ENCODE results near the gene SERPINA4.
"Not testable (repeated sequence)": the region's sequence is repeated elsewhere in the genome, so short reads cannot be mapped to it uniquely, and the experiment has no call there.

SERPINA4 gene

GRCh38 chr14:94564381-94564780 is 3.1 kb downstream of the SERPINA4 start:
- no peak for DNase-seq

- no peak for DNase-seq
Observed at GRCh38 chr14:94568186-94568585, 6.9 kb downstream of the SERPINA4 start.

- DNase-seq: no peak
Observed at GRCh38 chr14:94569381-94570001, 8.2 kb downstream of the SERPINA4 start.

GRCh38 chr14:94570002-94570400 is 8.8 kb downstream of the SERPINA4 start:
- no peak for DNase-seq

- no peak for DNase-seq
Observed at GRCh38 chr14:94570440-94570839, 9.2 kb downstream of the SERPINA4 start.

- peak in 6 of 51 donors; percentile 15 to 52 (median 22) for DNase-seq
Observed at GRCh38 chr14:94571395-94571794, 10.2 kb downstream of the SERPINA4 start.

- peak in 8 of 51 donors; percentile 7 to 62 (median 48) for DNase-seq
Observed at GRCh38 chr14:94571950-94572349, 10.7 kb downstream of the SERPINA4 start.

- no peak for DNase-seq
Observed at GRCh38 chr14:94572637-94573303, 11.5 kb downstream of the SERPINA4 start.

- DNase-seq: no peak
Observed at GRCh38 chr14:94573475-94574277, 12.4 kb downstream of the SERPINA4 start.

GRCh38 chr14:94574336-94574735 is 13.1 kb downstream of the SERPINA4 start:
- DNase-seq: no peak

GRCh38 chr14:94575730-94576585 is 14.7 kb downstream of the SERPINA4 start:
- no peak for DNase-seq

- DNase-seq: not testable (repeated sequence)
Observed at GRCh38 chr14:94577472-94577871, 16.2 kb downstream of the SERPINA4 start.

GRCh38 chr14:94578712-94579111 is 17.5 kb downstream of the SERPINA4 start:
- DNase-seq: no peak

GRCh38 chr14:94581127-94581999 is 20.1 kb downstream of the SERPINA4 start, which contains the start of gene SERPINA5:
Gene SERPINA5 (plus strand): TSS chr14:94581426. CDS start chr14:94587363, 5,937 bp downstream.
- peak in 1 of 51 donors; percentile 12 for DNase-seq

- DNase-seq: no peak
Observed at GRCh38 chr14:94582199-94582750, 21.0 kb downstream of the SERPINA4 start.

- no peak for DNase-seq
Observed at GRCh38 chr14:94582851-94583250, 21.6 kb downstream of the SERPINA4 start.

- no peak for DNase-seq
Observed at GRCh38 chr14:94583557-94583956, 22.3 kb downstream of the SERPINA4 start.

GRCh38 chr14:94584591-94585280 is 23.5 kb downstream of the SERPINA4 start:
- DNase-seq: no peak

GRCh38 chr14:94586635-94587034 is 25.4 kb downstream of the SERPINA4 start:
- no peak for DNase-seq
